Chondrocyte (in vitro differentiated cells): ENCODE measurements around the gene LSS. TPM values are rescaled to one million over a fixed set of nuclear protein-coding genes. Genes with fewer than 3 reads are reported as not detected.

Source experiments
- DNase-seq: peaks from one replicate; pipeline ENCODE4 v3.0.0; 2021; ENCODE audit warnings: mixed read lengths, low spot score
- H3K27ac Mint-ChIP-seq: one replicate; pipeline ENCODE4 v1.8.0; 2021; ENCODE audit warnings: mild to moderate bottlenecking, moderate library complexity, mixed read lengths; ENCODE audit not compliant: unreplicated experiment
- H3K27me3 Mint-ChIP-seq: 2 replicates; pipeline ENCODE4 v1.8.0; 2021; ENCODE audit warnings: low read depth, mixed read lengths
- H3K36me3 Mint-ChIP-seq: 2 replicates; pipeline ENCODE4 v1.8.0; 2021; ENCODE audit warnings: low read depth, mixed read lengths
- H3K4me1 Mint-ChIP-seq: 2 replicates; pipeline ENCODE4 v1.8.0; 2021; ENCODE audit warnings: low read depth, mild to moderate bottlenecking, mixed read lengths
- H3K4me3 Mint-ChIP-seq: one replicate; pipeline ENCODE4 v1.8.0; 2021; ENCODE audit warnings: mild to moderate bottlenecking, moderate library complexity, mixed read lengths; ENCODE audit not compliant: unreplicated experiment
- H3K9me3 Mint-ChIP-seq: 2 replicates; pipeline ENCODE4 v1.8.0; 2021; ENCODE audit warnings: low read depth, mixed read lengths
- CTCF ChIP-seq: fragments of 200-600 bp; sonication (generic); IDR thresholded peaks from 2 replicates; pipeline ENCODE4 v1.5.0; 2021; ENCODE audit warnings: antibody characterized with exemption, mild to moderate bottlenecking, moderate library complexity
- total RNA-seq: library from RNA; stranded (reverse); gene quantifications from 3 replicates; pipeline ENCODE4 v1.2.1, GENCODE V29; 2021

Gene LSS
- total RNA-seq, 1 donor from 2014 or later = 107 TPM

- Mint-ChIP-seq H3K36me3 (peaks cover 7% of the 10 kb centered on the region), H3K4me1 (no peaks in the 10 kb centered on the region), H3K27me3 (no peaks in the 10 kb centered on the region), H3K4me3 (no peak overlapping the region), H3K9me3 (peaks cover 2% of the 10 kb centered on the region), H3K27ac (no peak overlapping the region)
- TF ChIP-seq CTCF = no peak
- DNase-seq = peak; percentile 25
Measured at GRCh38 chr21:46168659-46169386, 59.8 kb downstream of the LSS start.

GRCh38 chr21:46168238-46168637, 60.3 kb downstream of the LSS start:
- H3K36me3 Mint-ChIP-seq = peaks cover 7% of the 10 kb centered on the region
- no peak overlapping the region for H3K27ac Mint-ChIP-seq
- H3K4me3 Mint-ChIP-seq = no peak overlapping the region
- peak; percentile 88 for DNase-seq
- no peaks in the 10 kb centered on the region for H3K27me3 Mint-ChIP-seq
- H3K9me3 Mint-ChIP-seq = peaks cover 2% of the 10 kb centered on the region
- H3K4me1 Mint-ChIP-seq = no peaks in the 10 kb centered on the region
- no peak for TF ChIP-seq CTCF

GRCh38 chr21:46165098-46165497, 63.5 kb downstream of the LSS start:
- Mint-ChIP-seq H3K4me3 (no peak overlapping the region), H3K4me1 (no peaks in the 10 kb centered on the region), H3K36me3 (peaks cover 7% of the 10 kb centered on the region), H3K27me3 (no peaks in the 10 kb centered on the region), H3K9me3 (peaks cover 2% of the 10 kb centered on the region), H3K27ac (no peak overlapping the region)
- no peak for DNase-seq
- no peak for TF ChIP-seq CTCF

- Mint-ChIP-seq H3K9me3 (peaks cover 2% of the 10 kb centered on the region), H3K4me1 (no peaks in the 10 kb centered on the region), H3K27me3 (no peaks in the 10 kb centered on the region), H3K4me3 (no peak overlapping the region), H3K36me3 (peaks cover 7% of the 10 kb centered on the region), H3K27ac (no peak overlapping the region)
- DNase-seq = no peak
- no peak for TF ChIP-seq CTCF
Measured at GRCh38 chr21:46163380-46163779, 65.2 kb downstream of the LSS start.

- H3K4me1 Mint-ChIP-seq = no peaks in the 10 kb centered on the region
- H3K27ac Mint-ChIP-seq = no peak overlapping the region
- H3K27me3 Mint-ChIP-seq = no peaks in the 10 kb centered on the region
- TF ChIP-seq CTCF = no peak
- peaks cover 7% of the 10 kb centered on the region for H3K36me3 Mint-ChIP-seq
- peak; percentile 77 for DNase-seq
- no peak overlapping the region for H3K4me3 Mint-ChIP-seq
- H3K9me3 Mint-ChIP-seq = peaks cover 2% of the 10 kb centered on the region
Measured at GRCh38 chr21:46161633-46162592, 66.7 kb downstream of the LSS start.
